Esophagus muscularis mucosa (tissue), 4 donors: ENCODE measurements around the gene XXYLT1. TPM values are rescaled to one million over a fixed set of nuclear protein-coding genes. Genes with fewer than 3 reads are reported as not detected.
"Not testable (repeated sequence)": the region's sequence is repeated elsewhere in the genome, so short reads cannot be mapped to it uniquely, and the experiment has no call there.

Source experiments
- DNase-seq: peaks from one replicate; pipeline ENCODE4 v3.0.0-alpha.2; 2017; ENCODE audit errors: extremely low spot score
- H3K27ac ChIP-seq, 4 donors: fragments of 200-600 bp; sonication (generic); replicated peaks in 1 of 4; 1 replicate in 3 of 4; 2 replicates in 1 of 4; pipeline ENCODE4 v1.5.1; 2016 to 2019; ENCODE audit warnings: mild to moderate bottlenecking in 1 of 4
- H3K27me3 ChIP-seq, 4 donors: fragments of 200-600 bp; sonication (generic); one replicate each; pipeline versions ENCODE4 v1.5.1 to v1.6.0; 2016 to 2019
- H3K36me3 ChIP-seq, 4 donors: fragments of 200-600 bp; sonication (generic); one replicate each; pipeline ENCODE4 v1.5.1; 2016 to 2019
- H3K4me1 ChIP-seq, 4 donors: fragments of 200-600 bp; sonication (generic); one replicate each; pipeline ENCODE4 v1.5.1; 2016 to 2019
- H3K4me3 ChIP-seq, 4 donors: fragments of 200-600 bp; sonication (generic); 1 replicate in 2 of 4; 2 replicates in 2 of 4; pipeline ENCODE4 v1.5.1; 2016 to 2019; ENCODE audit warnings: mild to moderate bottlenecking in 4 of 4, moderate library complexity in 1 of 4
- H3K9me3 ChIP-seq, 4 donors: fragments of 200-600 bp; sonication (generic); 1 replicate in 3 of 4; 2 replicates in 1 of 4; pipeline ENCODE4 v1.5.1; 2016 to 2019
- CTCF ChIP-seq, 3 experiments: fragments of 200-600 bp in 2 of 3; fragments of 450-650 bp in 1 of 3; sonication (generic) in 2 of 3; IDR thresholded peaks; one replicate each; pipeline ENCODE4 v1.5.1; 2017 to 2019; ENCODE audit warnings: antibody characterized with exemption in 3 of 3, mild to moderate bottlenecking in 2 of 3, moderate library complexity in 1 of 3
- EP300 ChIP-seq: sonication (generic); formaldehyde crosslinking; IDR thresholded peaks from one replicate; pipeline ENCODE4 v1.6.1; 2017; ENCODE audit warnings: antibody characterized with exemption
- POLR2A ChIP-seq: fragments of 450-650 bp; IDR thresholded peaks from one replicate; pipeline ENCODE4 v1.6.1; 2017; ENCODE audit warnings: antibody characterized with exemption, moderate library complexity, mild to moderate bottlenecking, low read depth
- POLR2AphosphoS5 ChIP-seq, 2 donors: sonication (generic); formaldehyde crosslinking; IDR thresholded peaks; one replicate each; pipeline ENCODE4 v1.6.1; 2017; ENCODE audit warnings: antibody characterized with exemption in 2 of 2
- WGBS: methylation state at CpG from one replicate; pipeline ENCODE4 v1.1.5; 2018; 5-methylcytosine and 5-hydroxymethylcytosine counted together
- intact Hi-C: fragments of 100-400 bp; cut with DNase I; formaldehyde crosslinking; loops from one replicate; pipeline ENCODE4 v1.15.1; 2023
- total RNA-seq, 4 donors: library from RNA; depleted of rRNA; stranded (reverse); fragments of >200 nt; gene quantifications; one replicate each; pipeline versions ENCODE4 v1.1.0 to v1.2.1, GENCODE V29; 2016

Gene XXYLT1
- total RNA-seq, 4 donors from 2014 or later: 8.8 to 18.5 (median 13.9) TPM

DNA sequence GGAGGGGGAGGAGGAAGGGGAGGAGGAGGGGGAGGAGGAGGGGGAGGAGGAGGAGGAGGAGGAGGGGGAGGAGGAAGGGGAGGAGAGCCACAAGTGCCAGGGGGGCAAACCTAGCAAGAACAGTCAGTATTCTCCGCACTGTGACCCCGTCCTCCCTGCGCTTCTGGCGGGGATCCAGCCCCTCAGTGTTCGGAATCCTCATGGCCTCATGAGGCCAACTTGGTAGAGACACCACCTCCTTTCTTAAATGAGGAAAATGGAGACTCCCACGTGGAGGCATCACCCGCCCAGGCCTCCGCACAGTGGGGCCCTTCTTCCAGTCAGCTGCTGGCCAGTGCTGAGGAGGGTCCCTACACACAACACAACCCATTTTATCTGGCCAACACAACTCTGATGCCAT, 163.4 kb downstream of the XXYLT1 start:
- Histone ChIP-seq H3K27me3 (no peaks in the 10 kb centered on the region), H3K4me3 (no peak overlapping the region), H3K36me3 (no peaks in the 10 kb centered on the region), H3K9me3 (no peaks in the 10 kb centered on the region), H3K4me1 (peaks cover 11 to 23% (median 20%) of the 10 kb centered on the region in 4 donors), H3K27ac (no peak overlapping the region)
- TF ChIP-seq EP300: no peak
- no peak for TF ChIP-seq POLR2AphosphoS5 (IDR thresholded peaks at IDR 0.05)
- TF ChIP-seq POLR2A: no peak
- no peak for TF ChIP-seq CTCF (IDR thresholded peaks at IDR 0.05)
- DNase-seq: no peak
- WGBS: 93% methylated on average over 8 of the region's 8 CpGs
- intact Hi-C loops: loop anchor here (2.0 kb wide), 1 partner anchor 425 kb away; no protein-coding TSS in a partner anchor

- intact Hi-C loops: loop anchor here (2.0 kb wide), 1 partner anchor 424 kb away; no protein-coding TSS in a partner anchor
- H3K27ac ChIP-seq, H3K36me3 ChIP-seq, DNase-seq, H3K27me3 ChIP-seq, H3K4me3 ChIP-seq, H3K9me3 ChIP-seq: not testable (repeated sequence)
- H3K4me1 ChIP-seq: peaks cover 16 to 25% (median 22%) of the 10 kb centered on the region in 4 donors
- 86% methylated on average over 17 of the region's 17 CpGs for WGBS
Observed at GRCh38 chr3:195107031-195107430, 163.9 kb downstream of the XXYLT1 start.

DNA sequence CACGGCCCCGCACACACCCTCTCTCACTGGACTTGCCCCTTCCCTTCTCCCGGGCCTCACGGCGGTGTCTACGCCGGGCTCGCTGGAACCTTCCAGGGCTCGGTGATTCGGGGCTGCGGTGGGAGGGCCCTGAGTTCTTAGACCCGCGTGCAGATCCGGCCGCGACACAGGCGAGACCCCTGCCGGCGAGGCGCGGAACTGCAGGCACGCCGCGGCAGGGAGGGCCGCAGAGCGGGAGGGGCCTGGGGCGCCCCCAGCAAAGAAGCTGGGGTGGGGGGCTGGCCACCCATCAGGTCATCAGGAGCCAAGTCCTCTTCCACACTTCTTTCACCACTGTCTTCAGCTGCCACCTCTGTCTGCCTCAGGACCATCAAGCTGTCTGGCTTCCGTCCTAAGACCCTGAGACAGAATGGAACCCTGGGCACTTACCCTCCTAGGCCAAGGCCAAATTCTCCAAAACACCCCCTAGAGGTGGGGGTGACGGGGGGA, 164.5 kb downstream of the XXYLT1 start:
- no peaks in the 10 kb centered on the region for H3K27me3 ChIP-seq
- TF ChIP-seq POLR2A: no peak
- TF ChIP-seq EP300: no peak
- peak in 1 of 2 donors; percentile 65 for TF ChIP-seq POLR2AphosphoS5 (IDR thresholded peaks at IDR 0.05)
- peak in 2 of 3 experiments; percentile 99 to 100 for TF ChIP-seq CTCF (IDR thresholded peaks at IDR 0.05)
- peaks cover 16 to 24% (median 22%) of the 10 kb centered on the region in 4 donors for H3K4me1 ChIP-seq
- H3K36me3 ChIP-seq: no peaks in the 10 kb centered on the region
- intact Hi-C loops: loop anchor here (2.0 kb wide), 1 partner anchor 424 kb away; no protein-coding TSS in a partner anchor
- H3K27ac ChIP-seq: no peak overlapping the region
- 21% methylated on average over 5 of the region's 29 CpGs for whole genome bisulfite sequencing
- peak overlapping the region; percentile 25 to 46 (median 30) for H3K4me3 ChIP-seq
- peak; percentile 93 for DNase-seq
- H3K9me3 ChIP-seq: no peaks in the 10 kb centered on the region

DNA sequence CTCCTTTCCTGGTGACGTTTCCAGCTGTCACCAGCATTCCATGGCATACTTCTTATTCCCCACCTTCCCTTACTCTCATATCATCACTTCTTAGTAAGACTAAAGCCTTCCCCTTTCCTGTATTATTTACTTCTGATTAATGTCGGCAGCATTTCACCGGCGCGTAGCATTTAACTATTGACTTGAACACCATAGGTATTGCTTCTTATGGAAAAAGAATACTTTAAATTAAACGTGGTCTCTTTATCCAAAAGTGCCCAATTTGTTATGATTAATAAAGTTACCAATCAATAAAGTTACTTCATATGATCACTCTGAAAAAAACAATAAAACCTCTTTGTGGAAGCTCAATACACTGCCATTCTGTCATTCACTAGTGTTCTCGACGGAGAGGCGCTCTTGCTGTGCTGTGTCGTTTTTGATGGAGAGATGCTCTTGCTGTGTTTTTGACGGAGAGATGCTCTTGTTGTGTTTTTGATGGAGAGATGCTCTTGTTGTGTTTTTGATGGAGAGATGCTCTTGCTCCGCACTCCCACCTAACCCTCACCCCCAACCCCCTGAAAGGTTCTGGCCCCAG, 165.0 kb downstream of the XXYLT1 start:
- H3K27ac ChIP-seq: no peak overlapping the region
- H3K4me1 ChIP-seq: peaks cover 16 to 20% (median 19%) of the 10 kb centered on the region in 4 donors
- no peaks in the 10 kb centered on the region for H3K9me3 ChIP-seq
- H3K36me3 ChIP-seq: no peaks in the 10 kb centered on the region
- intact Hi-C loops: loop anchor here (2.0 kb wide), 1 partner anchor 423 kb away; no protein-coding TSS in a partner anchor
- peak overlapping the region; percentile 25 to 46 (median 30) for H3K4me3 ChIP-seq
- no peak for DNase-seq
- TF ChIP-seq CTCF (IDR thresholded peaks at IDR 0.05): no peak
- WGBS: 74% methylated on average over 12 of the region's 12 CpGs
- no peaks in the 10 kb centered on the region for H3K27me3 ChIP-seq

DNA sequence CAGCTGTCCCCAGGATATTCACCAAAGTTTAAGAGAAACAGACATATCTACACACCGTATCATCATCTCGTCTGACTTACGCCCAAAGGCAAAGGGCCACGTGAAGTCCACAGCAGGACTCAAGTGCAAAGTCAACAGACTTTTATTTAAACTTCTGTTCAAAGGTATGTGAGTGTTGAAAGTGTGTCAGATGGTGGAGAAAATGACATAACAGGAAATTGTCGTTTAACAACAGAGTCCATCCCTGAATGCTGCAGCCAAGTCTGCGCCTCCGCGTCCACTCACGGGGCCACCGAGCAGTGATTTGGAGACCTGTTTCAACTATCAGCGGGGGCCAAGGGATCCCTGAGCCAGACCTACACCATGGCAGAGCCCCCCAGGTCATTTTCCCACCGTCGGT, 165.6 kb downstream of the XXYLT1 start:
- TF ChIP-seq CTCF (IDR thresholded peaks at IDR 0.05): no peak
- no peak for TF ChIP-seq POLR2A
- no peak for TF ChIP-seq EP300
- 76% methylated on average over 13 of the region's 13 CpGs for WGBS
- Histone ChIP-seq H3K27me3 (no peaks in the 10 kb centered on the region), H3K9me3 (no peaks in the 10 kb centered on the region), H3K27ac (no peak overlapping the region), H3K36me3 (no peaks in the 10 kb centered on the region), H3K4me1 (peaks cover 16 to 20% (median 17%) of the 10 kb centered on the region in 4 donors), H3K4me3 (no peak overlapping the region)
- no peak for DNase-seq
- intact Hi-C loops: no loop called here
